Measurements from ENCODE around the gene FLOT2. TPM values are rescaled to one million over a fixed set of nuclear protein-coding genes. Genes with fewer than 3 reads are reported as not detected.

The FLOT2 gene
- total and polyA plus RNA-seq, 7 experiments from 2014 or later = 134 to 309 (median 228) TPM

- POLR2A ChIA-PET = interaction anchor here (0.8 to 12.6 kb wide), 4 partner anchors 10 to 188 kb away, joined by 4 to 107 read pairs (median 4); partner anchors contain the start of gene PHF12
- DNase-seq (no peak), ATAC-seq (no peak)
- H3K9me3 Mint-ChIP-seq = no peaks in the 10 kb centered on the region
- H3K27me3 Mint-ChIP-seq = no peaks in the 10 kb centered on the region
- Histone ChIP-seq H3K36me3 (ENCODE audit: control insufficient read depth in 2 of 3, insufficient read depth in 3 of 3, low read length in 3 of 3) (peaks cover 0 to 11% (median 10%) of the 10 kb centered on the region in 3 experiments), H3K9me3 (ENCODE audit: control insufficient read depth in 2 of 3, low read length in 3 of 3) (no peaks in the 10 kb centered on the region), H3K27ac (ENCODE audit: low read depth, low read length) (no peak overlapping the region), H3K4me3 (ENCODE audit: low read length) (no peak overlapping the region), H3K27me3 (ENCODE audit: control insufficient read depth in 2 of 2, insufficient read depth in 2 of 2, low read length in 2 of 2) (no peaks in the 10 kb centered on the region), H3K4me1 (ENCODE audit: control insufficient read depth in 2 of 2, insufficient read depth in 2 of 2, low read length in 2 of 2) (peaks cover 37 to 49% of the 10 kb centered on the region in 2 donors)
- H3K4me1 Mint-ChIP-seq = peaks cover 63 to 97% (median 87%) of the 10 kb centered on the region in 7 donors
- peaks cover 0 to 23% (median 3%) of the 10 kb centered on the region in 5 donors for H3K36me3 Mint-ChIP-seq
- intact Hi-C loops (cut with micrococcal nuclease) = loop anchor here in 1 of 2 donors (2.0 kb wide), 1 partner anchor 14 kb away; no protein-coding TSS in a partner anchor
- CTCF ChIA-PET = no interaction called here
- peak overlapping the region in 2 of 9 donors; percentile 5 to 67 for H3K27ac Mint-ChIP-seq
- H3K4me3 Mint-ChIP-seq = peak overlapping the region in 1 of 10 donors; percentile 35
These were observed 43.7 kb upstream of the FLOT2 start for GRCh38 chr17:28941251-28941650.

- CTCF ChIA-PET = interaction anchor here (2.0 kb wide), 1 partner anchor 11 kb away, joined by 4 read pairs; no protein-coding TSS in a partner anchor
- POLR2A ChIA-PET = interaction anchor here (0.8 to 12.6 kb wide), 4 partner anchors 10 to 188 kb away, joined by 4 to 107 read pairs (median 5); partner anchors contain the start of genes ERAL1 and PHF12
- ATAC-seq (no peak), DNase-seq (no peak)
- no peak overlapping the region for H3K4me3 ChIP-seq (ENCODE audit: low read length)
- no peaks in the 10 kb centered on the region for H3K27me3 ChIP-seq (ENCODE audit: control insufficient read depth in 2 of 2, insufficient read depth in 2 of 2, low read length in 2 of 2)
- no peaks in the 10 kb centered on the region for H3K9me3 ChIP-seq (ENCODE audit: control insufficient read depth in 2 of 3, low read length in 3 of 3)
- peak overlapping the region in 7 of 9 donors; percentile 6 to 69 (median 36) for H3K27ac Mint-ChIP-seq
- no peaks in the 10 kb centered on the region for H3K9me3 Mint-ChIP-seq
- peaks cover 62 to 97% (median 87%) of the 10 kb centered on the region in 7 donors for H3K4me1 Mint-ChIP-seq
- peaks cover 0 to 22% (median 3%) of the 10 kb centered on the region in 5 donors for H3K36me3 Mint-ChIP-seq
- peaks cover 34 to 44% of the 10 kb centered on the region in 2 donors for H3K4me1 ChIP-seq (ENCODE audit: control insufficient read depth in 2 of 2, insufficient read depth in 2 of 2, low read length in 2 of 2)
- H3K27ac ChIP-seq (ENCODE audit: low read depth, low read length) = peak overlapping the region; percentile 4
- intact Hi-C loops (cut with micrococcal nuclease) = loop anchor here in 1 of 2 donors (1.0 to 2.0 kb wide), 2 partner anchors 8 to 14 kb away; no protein-coding TSS in a partner anchor
- H3K36me3 ChIP-seq (ENCODE audit: control insufficient read depth in 2 of 3, insufficient read depth in 3 of 3, low read length in 3 of 3) = peaks cover 0 to 11% (median 10%) of the 10 kb centered on the region in 3 experiments
- peak overlapping the region in 9 of 10 donors; percentile 32 to 65 (median 51) for H3K4me3 Mint-ChIP-seq
- no peaks in the 10 kb centered on the region for H3K27me3 Mint-ChIP-seq
These were observed 43.1 kb upstream of the FLOT2 start for GRCh38 chr17:28940675-28941074.

- Histone ChIP-seq H3K36me3 (ENCODE audit: control insufficient read depth in 2 of 3, insufficient read depth in 3 of 3, low read length in 3 of 3) (peaks cover 0 to 11% (median 8%) of the 10 kb centered on the region in 3 experiments), H3K4me3 (ENCODE audit: low read length) (no peak overlapping the region), H3K27me3 (ENCODE audit: control insufficient read depth in 2 of 2, insufficient read depth in 2 of 2, low read length in 2 of 2) (no peaks in the 10 kb centered on the region), H3K9me3 (ENCODE audit: control insufficient read depth in 2 of 3, low read length in 3 of 3) (no peaks in the 10 kb centered on the region), H3K27ac (ENCODE audit: low read depth, low read length) (no peak overlapping the region), H3K4me1 (ENCODE audit: control insufficient read depth in 2 of 2, insufficient read depth in 2 of 2, low read length in 2 of 2) (peaks cover 28 to 41% of the 10 kb centered on the region in 2 donors)
- Mint-ChIP-seq H3K9me3 (no peaks in the 10 kb centered on the region), H3K4me3 (peak overlapping the region; percentile 30 to 65 (median 47)), H3K4me1 (peaks cover 61 to 97% (median 86%) of the 10 kb centered on the region in 7 donors), H3K36me3 (peaks cover 0 to 20% (median 3%) of the 10 kb centered on the region in 5 donors), H3K27ac (peak overlapping the region in 8 of 9 donors; percentile 6 to 77 (median 53)), H3K27me3 (no peaks in the 10 kb centered on the region)
- ChIA-PET CTCF (interaction anchor here (2.0 kb wide), 1 partner anchor 10 kb away, joined by 4 read pairs; no protein-coding TSS in a partner anchor), POLR2A (interaction anchor here (1.0 to 12.6 kb wide), 4 partner anchors 11 to 85 kb away, joined by 3 to 107 read pairs (median 5); partner anchors contain the start of genes ERAL1 and PHF12)
- ATAC-seq (peak; percentile 38), DNase-seq (no peak)
- intact Hi-C loops (cut with micrococcal nuclease) = loop anchor here in 1 of 2 donors (1.0 to 2.0 kb wide), 2 partner anchors 8 to 13 kb away; no protein-coding TSS in a partner anchor
These were observed 42.6 kb upstream of the FLOT2 start for GRCh38 chr17:28940142-28940541.

- Histone ChIP-seq H3K4me3 (ENCODE audit: low read length) (no peak overlapping the region), H3K36me3 (ENCODE audit: control insufficient read depth in 2 of 3, insufficient read depth in 3 of 3, low read length in 3 of 3) (peaks cover 0 to 2% (median 2%) of the 10 kb centered on the region in 3 experiments), H3K27ac (ENCODE audit: low read depth, low read length) (no peak overlapping the region), H3K4me1 (ENCODE audit: control insufficient read depth in 2 of 2, insufficient read depth in 2 of 2, low read length in 2 of 2) (peaks cover 20 to 40% of the 10 kb centered on the region in 2 donors), H3K9me3 (ENCODE audit: control insufficient read depth in 2 of 3, low read length in 3 of 3) (no peaks in the 10 kb centered on the region), H3K27me3 (ENCODE audit: control insufficient read depth in 2 of 2, insufficient read depth in 2 of 2, low read length in 2 of 2) (no peaks in the 10 kb centered on the region)
- H3K36me3 Mint-ChIP-seq = peaks cover 0 to 21% (median 3%) of the 10 kb centered on the region in 5 donors
- ATAC-seq (no peak), DNase-seq (no peak)
- H3K9me3 Mint-ChIP-seq = no peaks in the 10 kb centered on the region
- intact Hi-C loops (cut with micrococcal nuclease) = no loop called here
- H3K4me3 Mint-ChIP-seq = peak overlapping the region in 4 of 10 donors; percentile 16 to 65 (median 41)
- no peaks in the 10 kb centered on the region for H3K27me3 Mint-ChIP-seq
- H3K27ac Mint-ChIP-seq = peak overlapping the region in 8 of 9 donors; percentile 32 to 86 (median 59)
- peaks cover 65 to 94% (median 83%) of the 10 kb centered on the region in 7 donors for H3K4me1 Mint-ChIP-seq
- ChIA-PET CTCF (interaction anchor here (0.6 to 1.7 kb wide), 2 partner anchors 8 to 21 kb away, joined by 3 read pairs; no protein-coding TSS in a partner anchor), POLR2A (interaction anchor here (0.6 to 12.6 kb wide), 8 partner anchors 9 to 319 kb away, joined by 3 to 107 read pairs (median 6); partner anchors contain the start of genes FAM222B, FLOT2 and PHF12)
These were observed 41.0 kb upstream of the FLOT2 start for GRCh38 chr17:28938552-28938951.

- H3K36me3 ChIP-seq (ENCODE audit: control insufficient read depth in 2 of 3, insufficient read depth in 3 of 3, low read length in 3 of 3) = no peaks in the 10 kb centered on the region
- H3K4me1 Mint-ChIP-seq = peaks cover 63 to 95% (median 88%) of the 10 kb centered on the region in 7 donors
These were observed 39.7 kb upstream of the FLOT2 start for GRCh38 chr17:28937044-28937729.

More at GRCh38 chr17:28937044-28937729, 39.7 kb upstream of the FLOT2 start:
- H3K9me3 Mint-ChIP-seq = no peaks in the 10 kb centered on the region
- intact Hi-C loops (cut with micrococcal nuclease) = no loop called here
- peaks cover 0 to 19% (median 3%) of the 10 kb centered on the region in 5 donors for H3K36me3 Mint-ChIP-seq
- H3K4me3 Mint-ChIP-seq = peak overlapping the region in 1 of 10 donors; percentile 36
- no peak for DNase-seq
- no peaks in the 10 kb centered on the region for H3K27me3 Mint-ChIP-seq
- peak overlapping the region in 6 of 9 donors; percentile 32 to 79 (median 71) for H3K27ac Mint-ChIP-seq
- CTCF ChIA-PET = interaction anchor here (0.6 to 1.5 kb wide), 4 partner anchors 19 to 180 kb away, joined by 3 to 5 read pairs (median 3); no protein-coding TSS in a partner anchor
- ATAC-seq = peak; percentile 8
- Histone ChIP-seq H3K4me3 (ENCODE audit: low read length) (no peak overlapping the region), H3K9me3 (ENCODE audit: control insufficient read depth in 2 of 3, low read length in 3 of 3) (no peaks in the 10 kb centered on the region), H3K27ac (ENCODE audit: low read depth, low read length) (no peak overlapping the region), H3K4me1 (ENCODE audit: control insufficient read depth in 2 of 2, insufficient read depth in 2 of 2, low read length in 2 of 2) (peaks cover 20 to 41% of the 10 kb centered on the region in 2 donors), H3K27me3 (ENCODE audit: control insufficient read depth in 2 of 2, insufficient read depth in 2 of 2, low read length in 2 of 2) (no peaks in the 10 kb centered on the region)
- POLR2A ChIA-PET = interaction anchor here (0.7 to 12.6 kb wide), 8 partner anchors 9 to 846 kb away, joined by 3 to 107 read pairs (median 4); partner anchors contain the start of genes FLOT2 and PHF12

Measured in naive thymus-derived CD4-positive, alpha-beta T cell (primary cell).